Measurements from ENCODE around the gene ELP1.

The ELP1 gene

GRCh38 chr9:108832179-108832500 is 101.8 kb downstream of the ELP1 start:
- Histone ChIP-seq H3K36me3 (ENCODE audit: insufficient read depth, low read length) (no peaks in the 10 kb centered on the region), H3K4me1 (ENCODE audit: insufficient read depth, low read length, poor library complexity, severe bottlenecking) (peaks cover 12% of the 10 kb centered on the region), H3K4me2 (ENCODE audit: low read depth, low read length, poor library complexity, severe bottlenecking) (no peak overlapping the region)

GRCh38 chr9:108831496-108832178 is 102.3 kb downstream of the ELP1 start:
- no peaks in the 10 kb centered on the region for H3K9me3 ChIP-seq (ENCODE audit: insufficient read depth, low read depth, low read length)
- no peak overlapping the region for H3K9ac ChIP-seq (ENCODE audit: low read depth, low read length, poor library complexity, severe bottlenecking)
- no peaks in the 10 kb centered on the region for H3F3A ChIP-seq (ENCODE audit: low read depth)
- no peaks in the 10 kb centered on the region for H4K20me1 ChIP-seq (ENCODE audit: insufficient read depth, low read length, poor library complexity, severe bottlenecking)
- H3K79me2 ChIP-seq (ENCODE audit: insufficient read depth, low read length), result no peaks in the 10 kb centered on the region
- H3K4me1 ChIP-seq (ENCODE audit: insufficient read depth, low read length, poor library complexity, severe bottlenecking), result peaks cover 12% of the 10 kb centered on the region
- TF ChIP-seq CTCF (conservative IDR thresholded peaks at IDR 0.05; ENCODE audit: low read length), result no peak
- no peak for TF ChIP-seq EZH2phosphoT487 (IDR thresholded peaks at IDR 0.05; ENCODE audit: borderline replicate concordance)
- H3K9me2 ChIP-seq (replicated peaks; ENCODE audit: low read depth, low read length), result no peaks in the 10 kb centered on the region
- no peaks in the 10 kb centered on the region for H3K27me3 ChIP-seq (ENCODE audit: insufficient read depth, low read length, poor library complexity, severe bottlenecking)
- no peaks in the 10 kb centered on the region for H3K36me3 ChIP-seq (ENCODE audit: insufficient read depth, low read length)
- H3K4me2 ChIP-seq (ENCODE audit: low read depth, low read length, poor library complexity, severe bottlenecking), result no peak overlapping the region
- H3K4me3 ChIP-seq (ENCODE audit: low read length, poor library complexity, severe bottlenecking), result no peak overlapping the region
- H2AFZ ChIP-seq (ENCODE audit: low read length), result no peak overlapping the region

More at GRCh38 chr9:108832179-108832500, 101.8 kb downstream of the ELP1 start:
- Histone ChIP-seq H3K4me3 (ENCODE audit: low read length, poor library complexity, severe bottlenecking) (no peak overlapping the region), H3F3A (ENCODE audit: low read depth) (no peaks in the 10 kb centered on the region), H3K27me3 (ENCODE audit: insufficient read depth, low read length, poor library complexity, severe bottlenecking) (no peaks in the 10 kb centered on the region), H3K9me3 (ENCODE audit: insufficient read depth, low read depth, low read length) (no peaks in the 10 kb centered on the region), H2AFZ (ENCODE audit: low read length) (no peak overlapping the region), H3K9ac (ENCODE audit: low read depth, low read length, poor library complexity, severe bottlenecking) (no peak overlapping the region), H3K9me2 (replicated peaks; ENCODE audit: low read depth, low read length) (no peaks in the 10 kb centered on the region), H4K20me1 (ENCODE audit: insufficient read depth, low read length, poor library complexity, severe bottlenecking) (no peaks in the 10 kb centered on the region), H3K79me2 (ENCODE audit: insufficient read depth, low read length) (no peaks in the 10 kb centered on the region)
- TF ChIP-seq CTCF (conservative IDR thresholded peaks at IDR 0.05; ENCODE audit: low read length), result no peak
- no peak for TF ChIP-seq EZH2phosphoT487 (IDR thresholded peaks at IDR 0.05; ENCODE audit: borderline replicate concordance)

- Histone ChIP-seq H3K9me2 (replicated peaks; ENCODE audit: low read depth, low read length) (no peaks in the 10 kb centered on the region), H3K4me3 (ENCODE audit: low read length, poor library complexity, severe bottlenecking) (no peak overlapping the region), H2AFZ (ENCODE audit: low read length) (no peak overlapping the region), H3K27me3 (ENCODE audit: insufficient read depth, low read length, poor library complexity, severe bottlenecking) (no peaks in the 10 kb centered on the region), H3K36me3 (ENCODE audit: insufficient read depth, low read length) (no peaks in the 10 kb centered on the region), H3K9ac (ENCODE audit: low read depth, low read length, poor library complexity, severe bottlenecking) (no peak overlapping the region), H3K4me1 (ENCODE audit: insufficient read depth, low read length, poor library complexity, severe bottlenecking) (peaks cover 8% of the 10 kb centered on the region), H3K9me3 (ENCODE audit: insufficient read depth, low read depth, low read length) (no peaks in the 10 kb centered on the region), H3F3A (ENCODE audit: low read depth) (no peaks in the 10 kb centered on the region), H3K4me2 (ENCODE audit: low read depth, low read length, poor library complexity, severe bottlenecking) (no peak overlapping the region), H3K79me2 (ENCODE audit: insufficient read depth, low read length) (no peaks in the 10 kb centered on the region), H4K20me1 (ENCODE audit: insufficient read depth, low read length, poor library complexity, severe bottlenecking) (no peaks in the 10 kb centered on the region)
- TF ChIP-seq CTCF (conservative IDR thresholded peaks at IDR 0.05; ENCODE audit: low read length) (no peak), EZH2phosphoT487 (IDR thresholded peaks at IDR 0.05; ENCODE audit: borderline replicate concordance) (no peak)
Measured at GRCh38 chr9:108830272-108830671, 103.7 kb downstream of the ELP1 start.

Measured in Loucy (cell line).